NCI-H146 treated with DMSO at 0.1 percent for 48 hours (cell line): ENCODE data around the gene PRXL2B.

ENCODE experiments used
- DNase-seq: peaks from one replicate; lab custom pipeline; 2025; ENCODE audit not compliant: unreplicated experiment; lab: John Stamatoyannopoulos, UW

Gene PRXL2B

GRCh38 chr1:2584686-2585317, 1.8 kb upstream of the PRXL2B start:
- no peak for DNase-seq

GRCh38 chr1:2585318-2586092, 1.1 kb upstream of the PRXL2B start:
- DNase-seq = peak; percentile 28

DNA sequence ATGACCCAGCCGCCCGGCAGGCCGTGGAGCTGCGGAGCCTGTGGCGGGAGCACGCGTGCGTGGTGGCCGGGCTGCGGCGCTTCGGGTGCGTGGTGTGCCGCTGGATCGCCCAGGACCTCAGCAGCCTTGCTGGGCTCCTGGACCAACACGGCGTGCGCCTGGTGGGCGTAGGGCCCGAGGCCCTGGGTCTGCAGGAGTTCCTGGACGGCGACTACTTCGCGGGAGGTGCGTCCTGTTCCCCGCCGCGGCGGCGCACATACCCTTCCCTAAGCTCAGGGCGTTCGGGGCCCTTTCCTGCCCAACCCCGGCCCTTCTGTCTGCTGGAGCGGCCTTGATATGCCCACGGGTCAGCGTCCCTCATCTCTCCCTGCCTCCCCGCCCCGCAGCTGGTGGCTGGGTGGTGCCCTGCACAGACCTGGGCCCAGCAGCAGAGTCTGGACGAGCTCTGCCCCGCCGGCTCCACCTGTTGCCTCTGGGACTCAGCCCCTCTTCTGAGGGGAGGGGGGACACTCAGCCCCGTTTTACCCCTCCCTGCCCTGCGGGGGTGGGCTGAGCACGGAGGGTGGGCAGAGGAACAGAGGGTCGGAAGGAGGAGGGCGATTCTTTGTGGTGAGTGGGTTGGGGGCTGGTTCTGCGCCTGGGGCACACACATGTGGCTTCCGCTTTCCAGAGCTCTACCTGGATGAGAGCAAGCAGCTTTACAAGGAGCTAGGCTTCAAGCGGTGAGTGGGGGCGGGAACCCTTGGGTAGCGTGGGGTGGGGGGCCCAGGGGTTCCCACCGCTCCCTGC, 688 bp downstream of the PRXL2B start:
- no peak for DNase-seq

GRCh38 chr1:2587860-2588571, 1.4 kb downstream of the PRXL2B start:
- no peak for DNase-seq

DNA sequence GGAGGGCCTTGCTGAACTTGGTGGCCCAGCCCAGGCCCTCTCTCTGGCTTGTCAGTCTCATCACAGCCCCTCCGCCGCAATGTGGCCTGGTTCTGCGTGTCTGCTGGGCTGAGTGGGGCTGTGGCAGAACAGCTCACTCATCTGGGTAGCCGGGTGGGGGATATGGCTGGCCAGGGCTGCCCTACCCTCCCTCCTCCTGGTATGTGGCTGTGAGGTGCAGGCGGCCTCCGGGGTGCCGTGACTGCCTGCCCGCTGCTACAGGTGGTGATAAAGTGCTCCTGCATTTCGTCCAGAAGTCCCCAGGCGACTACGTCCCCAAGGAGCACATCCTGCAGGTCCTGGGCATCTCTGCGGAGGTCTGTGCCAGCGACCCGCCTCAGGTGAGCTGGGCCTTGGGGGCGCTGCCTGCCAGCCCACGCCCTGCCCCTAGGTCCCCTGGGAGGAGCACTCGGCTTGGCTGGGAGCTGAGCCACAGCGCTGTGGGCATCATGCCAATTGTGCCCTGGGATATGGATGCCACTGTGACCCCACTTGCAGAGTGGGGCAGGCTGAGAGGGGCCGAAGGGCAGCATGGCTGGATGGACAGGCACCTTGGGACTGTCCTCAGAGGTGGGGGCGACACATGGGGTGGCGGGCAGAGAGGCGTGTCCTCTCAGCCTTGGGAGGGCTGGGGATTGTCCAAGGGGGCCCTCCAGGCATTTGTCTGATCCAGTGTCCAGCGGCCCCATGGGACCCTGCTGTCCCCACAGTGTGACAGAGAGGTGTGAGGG, 2.3 kb downstream of the PRXL2B start:
- DNase-seq = no peak

GRCh38 chr1:2589431-2590232, 3.1 kb downstream of the PRXL2B start:
- no peak for DNase-seq

DNA sequence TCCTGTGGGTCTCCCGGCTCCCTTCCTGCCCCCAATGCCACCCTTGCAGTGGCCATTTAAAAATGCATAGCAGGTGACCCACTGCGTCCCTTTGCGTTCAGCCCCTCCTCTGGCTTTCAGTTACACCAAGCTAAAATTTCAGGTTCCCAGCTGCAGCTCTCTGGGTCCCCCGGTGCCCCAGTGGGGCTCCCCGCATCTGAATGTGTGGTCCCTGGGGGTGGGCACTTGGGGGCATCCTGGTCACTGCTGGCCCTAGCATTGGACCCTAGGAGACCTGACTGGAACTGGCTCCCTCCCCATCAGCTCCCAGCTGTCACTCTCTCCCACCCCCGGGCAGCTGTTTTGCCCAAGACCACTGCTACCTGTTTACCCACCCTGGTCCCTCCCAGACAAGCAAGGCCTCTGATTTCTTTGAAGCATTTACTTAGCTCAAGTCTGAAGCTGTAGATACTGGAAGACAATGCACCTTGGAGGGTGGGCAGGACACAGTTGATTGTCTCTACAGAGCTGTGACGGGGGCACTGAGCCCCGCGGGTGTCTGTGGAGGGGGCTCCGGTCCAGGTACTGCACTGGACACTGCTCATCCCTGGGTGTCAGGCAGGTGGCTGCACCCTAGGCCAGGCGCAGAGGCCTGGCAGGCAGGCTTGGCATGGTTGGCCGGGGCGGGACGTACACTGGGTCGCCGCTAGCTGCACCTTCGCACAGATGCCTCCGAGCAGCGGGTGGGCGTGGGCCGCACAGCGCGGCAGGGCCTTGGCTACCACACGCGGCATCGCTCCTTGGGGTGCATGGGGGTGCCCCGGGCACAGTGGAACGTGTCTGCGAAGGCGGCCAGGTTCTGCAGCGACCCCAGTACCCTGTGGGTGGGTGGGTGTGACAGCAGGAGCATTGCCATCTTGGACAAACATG, 3.9 kb downstream of the PRXL2B start:
- DNase-seq = no peak

DNA sequence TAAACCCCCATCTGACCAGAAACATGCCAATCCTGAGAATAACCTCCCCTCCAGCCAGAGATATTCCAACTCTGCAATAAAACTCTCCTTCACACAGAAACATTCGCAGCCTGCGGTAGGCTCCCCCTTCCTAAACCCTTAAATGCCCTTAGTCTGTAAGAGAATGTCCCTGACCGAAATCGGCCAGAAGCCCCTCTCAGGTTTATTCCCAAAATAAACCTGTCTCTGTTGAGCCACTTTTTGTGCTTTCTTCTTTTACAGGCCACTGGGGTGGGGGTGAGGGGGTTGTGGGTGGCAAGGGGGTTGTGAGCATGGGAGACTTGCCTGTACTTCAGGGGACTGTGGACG, 4.6 kb downstream of the PRXL2B start:
- no peak for DNase-seq

GRCh38 chr1:2591581-2592261, 5.1 kb downstream of the PRXL2B start:
- no peak for DNase-seq

DNA sequence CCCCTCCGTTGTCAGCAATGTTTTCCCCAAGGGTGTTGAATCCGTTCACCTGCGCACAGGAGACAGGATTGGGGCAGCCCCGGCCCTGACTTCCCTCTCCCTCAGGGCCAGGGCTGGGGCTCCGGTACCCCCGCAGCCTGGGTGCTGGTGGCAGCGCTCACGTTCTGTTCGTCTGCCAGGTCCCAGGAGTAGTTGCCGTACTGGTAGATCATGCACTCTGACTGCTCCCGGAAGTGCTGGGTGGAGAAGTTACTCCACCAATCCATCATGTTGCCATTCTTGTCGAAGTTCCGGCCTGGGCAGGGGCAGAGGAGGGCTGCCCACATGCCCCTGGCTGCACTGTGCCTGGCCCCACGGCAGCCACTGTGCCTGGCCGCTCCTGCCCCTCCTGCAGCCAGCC, 6.1 kb downstream of the PRXL2B start:
- DNase-seq = no peak

DNA sequence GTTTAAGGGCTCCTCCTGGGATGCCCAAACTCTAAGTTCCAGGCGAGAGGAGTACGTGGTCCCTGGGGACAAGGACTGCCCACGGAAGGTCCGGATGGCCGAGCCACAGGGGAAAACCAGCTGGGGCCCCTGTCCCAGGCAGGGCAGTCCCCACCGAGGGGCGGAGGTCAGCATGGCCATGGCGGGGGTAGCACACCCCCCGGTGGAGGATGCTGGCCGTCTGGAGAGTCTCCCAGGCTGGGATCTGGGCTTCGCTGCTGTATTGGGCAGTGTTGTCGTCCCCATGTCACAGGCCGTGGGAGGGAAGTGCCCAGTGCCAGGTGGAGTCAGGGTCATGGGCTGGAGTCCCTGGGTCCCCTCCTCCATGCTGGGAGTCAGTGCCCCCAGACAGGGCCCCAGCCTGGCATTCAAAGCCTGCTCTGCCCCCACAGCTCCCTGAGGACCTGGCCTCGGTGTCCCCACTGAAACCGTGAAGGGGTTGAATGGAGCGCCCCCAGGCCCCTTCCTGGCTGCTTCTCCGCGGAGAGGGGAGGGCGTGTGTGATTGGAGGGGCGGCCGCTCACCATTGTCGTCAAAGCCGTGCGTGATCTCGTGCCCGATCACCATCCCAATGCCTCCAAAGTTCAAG, 6.8 kb downstream of the PRXL2B start:
- no peak for DNase-seq

DNA sequence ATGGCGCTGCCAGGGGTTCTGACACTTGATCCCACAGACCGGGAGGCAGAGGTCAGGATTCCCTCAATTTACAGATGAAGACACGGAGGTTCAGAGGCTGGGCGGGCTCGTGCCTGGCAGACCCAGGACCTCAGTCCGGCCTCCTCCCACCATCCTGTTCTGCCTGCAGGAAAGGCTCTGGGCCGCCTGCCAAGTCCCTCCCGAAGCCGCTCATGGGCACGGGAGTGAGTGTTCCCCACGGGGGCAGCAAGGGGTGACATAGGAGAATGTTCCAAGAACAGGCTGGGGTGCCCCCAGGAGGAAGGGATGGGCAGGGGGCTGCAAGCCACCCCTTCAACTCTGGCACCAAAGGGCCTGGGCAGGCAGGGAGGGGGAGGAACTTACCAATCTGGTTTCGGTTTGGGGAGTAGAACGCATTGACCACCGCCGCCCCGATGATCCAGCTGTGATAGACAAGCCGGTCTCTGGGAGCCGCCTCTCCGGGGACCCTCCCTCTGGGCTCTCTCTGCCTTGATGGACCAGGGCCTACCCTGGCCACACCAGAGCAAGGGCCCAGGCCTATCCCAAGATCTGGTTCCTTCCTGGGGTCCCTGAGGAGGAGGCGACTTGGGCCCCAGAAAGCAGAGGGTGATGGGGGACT, 7.5 kb downstream of the PRXL2B start:
- DNase-seq = no peak

DNA sequence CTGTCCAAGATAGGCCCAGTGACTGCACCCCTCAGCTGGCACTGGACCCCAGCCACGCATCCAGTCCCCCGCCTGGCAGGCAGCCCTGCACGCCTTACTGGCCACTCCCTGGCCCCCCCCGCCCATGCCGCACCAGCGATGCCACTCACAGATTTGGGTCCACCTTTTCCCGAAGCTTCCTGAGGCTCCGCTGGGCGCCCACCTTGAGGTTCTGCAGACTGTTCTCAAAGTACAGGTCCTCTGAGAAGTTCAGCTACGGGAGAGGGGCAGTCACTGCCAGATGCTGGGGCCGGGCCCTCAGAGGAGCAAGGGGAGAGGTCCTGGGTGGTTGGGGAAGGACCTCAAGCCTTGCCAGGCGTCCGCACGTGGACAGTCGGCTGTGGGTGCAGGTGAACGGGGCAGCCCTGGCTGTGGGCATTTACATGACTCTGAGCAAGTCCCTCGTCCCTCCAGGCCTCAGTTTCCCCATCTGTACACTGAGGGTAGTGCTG, 8.1 kb downstream of the PRXL2B start:
- DNase-seq = no peak

DNA sequence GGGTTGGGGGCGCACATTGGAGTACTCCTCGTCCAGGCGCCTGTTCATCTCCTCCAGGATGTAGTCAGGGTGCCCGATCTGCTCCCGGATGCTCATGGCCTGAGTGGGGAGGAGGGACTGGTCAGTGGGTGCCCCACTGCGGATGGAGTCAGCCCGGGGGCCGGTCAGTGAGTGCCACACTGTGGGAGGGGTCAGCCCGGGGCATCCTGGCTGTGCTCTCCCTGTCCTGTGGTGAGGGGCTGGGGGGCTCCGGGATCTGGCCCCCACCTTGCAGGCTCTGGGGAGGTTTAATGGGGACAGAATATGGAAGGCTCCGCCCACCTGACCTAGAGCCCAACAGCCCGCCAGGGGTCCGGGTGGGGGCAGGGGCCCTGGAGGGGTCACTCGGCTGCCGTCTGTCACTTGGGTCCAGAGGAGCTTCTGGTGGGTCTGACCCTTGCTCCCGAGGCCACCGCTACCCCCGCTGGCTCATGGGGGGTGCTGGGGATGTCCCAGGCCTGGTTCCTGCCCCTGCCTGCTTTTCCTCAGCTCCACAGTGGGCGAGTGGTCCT, 8.8 kb downstream of the PRXL2B start:
- DNase-seq = no peak

- no peak for DNase-seq
Measured at GRCh38 chr1:2595812-2596529, 9.4 kb downstream of the PRXL2B start.
